ENCODE data around the gene BCAS1.
A peak's percentile ranks its signal among the peaks of the same experiment; 100 is the strongest.

The BCAS1 gene

GRCh38 chr20:54076259-54076658, 5.9 kb upstream of the BCAS1 start:
- DNase-seq (ENCODE audit: low read depth): no peak

GRCh38 chr20:54075322-54075721, 4.9 kb upstream of the BCAS1 start:
- no peak for DNase-seq (ENCODE audit: low read depth)

GRCh38 chr20:54074511-54074910, 4.1 kb upstream of the BCAS1 start:
- DNase-seq (ENCODE audit: low read depth): no peak

- no peak for DNase-seq (ENCODE audit: low read depth)
Measured at GRCh38 chr20:54073288-54073687, 2.9 kb upstream of the BCAS1 start.

- no peak for DNase-seq (ENCODE audit: low read depth)
Measured at GRCh38 chr20:54069501-54069971, 858 bp downstream of the BCAS1 start.

GRCh38 chr20:54068966-54069365, 1.4 kb downstream of the BCAS1 start:
- DNase-seq (ENCODE audit: low read depth): no peak

- DNase-seq (ENCODE audit: low read depth): no peak
Measured at GRCh38 chr20:54068495-54068894, 1.9 kb downstream of the BCAS1 start.

- no peak for DNase-seq (ENCODE audit: low read depth)
Measured at GRCh38 chr20:54067606-54068174, 2.7 kb downstream of the BCAS1 start.

GRCh38 chr20:54065601-54066038, 4.8 kb downstream of the BCAS1 start:
- no peak for DNase-seq (ENCODE audit: low read depth)

- DNase-seq (ENCODE audit: low read depth): no peak
Measured at GRCh38 chr20:54064939-54065338, 5.5 kb downstream of the BCAS1 start.

- DNase-seq (ENCODE audit: low read depth): no peak
Measured at GRCh38 chr20:54063992-54064676, 6.3 kb downstream of the BCAS1 start.

GRCh38 chr20:54063580-54063979, 6.8 kb downstream of the BCAS1 start:
- no peak for DNase-seq (ENCODE audit: low read depth)

GRCh38 chr20:54062812-54063280, 7.5 kb downstream of the BCAS1 start:
- peak; percentile 58 for DNase-seq (ENCODE audit: low read depth)

GRCh38 chr20:54061101-54061881, 9.1 kb downstream of the BCAS1 start:
- peak; percentile 52 for DNase-seq (ENCODE audit: low read depth)

- DNase-seq (ENCODE audit: low read depth): no peak
Measured at GRCh38 chr20:54059691-54060364, 10.6 kb downstream of the BCAS1 start.

GRCh38 chr20:54058420-54059139, 11.8 kb downstream of the BCAS1 start:
- DNase-seq (ENCODE audit: low read depth): no peak

GRCh38 chr20:54056762-54057639, 13.4 kb downstream of the BCAS1 start:
- no peak for DNase-seq (ENCODE audit: low read depth)

- DNase-seq (ENCODE audit: low read depth): no peak
Measured at GRCh38 chr20:54054516-54054915, 15.9 kb downstream of the BCAS1 start.

- no peak for DNase-seq (ENCODE audit: low read depth)
Measured at GRCh38 chr20:54051068-54051467, 19.3 kb downstream of the BCAS1 start.

GRCh38 chr20:54048891-54049545, 21.4 kb downstream of the BCAS1 start:
- DNase-seq (ENCODE audit: low read depth): no peak

All from stromal cell of bone marrow (primary cell).